CD4-positive, alpha-beta T cell (primary cell): ENCODE measurements around the gene AGPAT3. TPM values are rescaled to one million over a fixed set of nuclear protein-coding genes. Genes with fewer than 3 reads are reported as not detected.

Experiments
- ATAC-seq: fragments of 200-7000 bp; cut with Tn5 transposase; one replicate; pipeline ENCODE4 v1.10.0; 2022; ENCODE audit warnings: mild to moderate bottlenecking; ENCODE audit not compliant: poor library complexity
- CTCF ChIA-PET: fragments of 350-600 bp; sonication (Branson Sonifier 250); formaldehyde crosslinking; loops from one replicate; lab custom pipeline; 2021; ENCODE audit warnings: antibody characterized with exemption, inconsistent platforms; lab: Charles Lee
- POLR2A ChIA-PET: fragments of 350-600 bp; sonication (Branson Sonifier 250); formaldehyde crosslinking; loops from one replicate; lab custom pipeline; 2021; ENCODE audit warnings: antibody characterized with exemption, inconsistent platforms; lab: Charles Lee
- DNase-seq, 14 experiments: peaks; one replicate each; pipeline ENCODE4 v3.0.0-alpha.2; 2013 to 2020; ENCODE audit warnings: mixed read lengths in 2 of 14
- H3K27ac ChIP-seq, 2 donors: one replicate each; pipeline versions ENCODE4 v1.5.1 to v1.7.0; 2013; ENCODE audit warnings: low read length in 2 of 2, low read depth in 1 of 2, mild to moderate bottlenecking in 1 of 2
- H3K27me3 ChIP-seq, 2 experiments: 1 replicate in 1 of 2; 2 replicates in 1 of 2; pipeline versions ENCODE4 v1.6.1 to v1.7.0; 2013; ENCODE audit warnings: low read length in 2 of 2, control low read depth in 1 of 2, mild to moderate bottlenecking in 1 of 2, moderate library complexity in 1 of 2; ENCODE audit not compliant: insufficient read depth in 2 of 2, control insufficient read depth in 1 of 2
- H3K36me3 ChIP-seq: one replicate; pipeline ENCODE4 v1.6.1; 2013; ENCODE audit warnings: low read length, control low read depth; ENCODE audit not compliant: insufficient read depth
- H3K4me1 ChIP-seq: one replicate; pipeline ENCODE4 v1.6.1; 2013; ENCODE audit warnings: low read length, control low read depth; ENCODE audit not compliant: insufficient read depth
- H3K4me3 ChIP-seq: one replicate; pipeline ENCODE4 v1.5.1; 2013; ENCODE audit warnings: mild to moderate bottlenecking, low read length, moderate library complexity
- H3K9me3 ChIP-seq, 2 experiments: 1 replicate in 1 of 2; 2 replicates in 1 of 2; pipeline versions ENCODE4 v1.6.1 to v1.7.0; 2013; ENCODE audit warnings: low read length in 2 of 2, mild to moderate bottlenecking in 2 of 2, control low read depth in 1 of 2, moderate library complexity in 1 of 2; ENCODE audit not compliant: control insufficient read depth in 1 of 2, insufficient read depth in 1 of 2
- H3K27ac Mint-ChIP-seq: one replicate; pipeline ENCODE4 v1.8.0; 2020; ENCODE audit warnings: mixed read lengths
- H3K27me3 Mint-ChIP-seq: one replicate; pipeline ENCODE4 v1.8.0; 2021; ENCODE audit warnings: mixed read lengths
- H3K36me3 Mint-ChIP-seq: one replicate; pipeline ENCODE4 v1.8.0; 2021; ENCODE audit warnings: low read depth, mixed read lengths
- H3K4me1 Mint-ChIP-seq: one replicate; pipeline ENCODE4 v1.8.0; 2021; ENCODE audit warnings: low read depth, mixed read lengths
- H3K4me3 Mint-ChIP-seq: one replicate; pipeline ENCODE4 v1.8.0; 2020; ENCODE audit warnings: mild to moderate bottlenecking, mixed read lengths
- H3K9me3 Mint-ChIP-seq: one replicate; pipeline ENCODE4 v1.8.0; 2020; ENCODE audit warnings: mixed read lengths
- CTCF ChIP-seq: fragments of 200-600 bp; IDR thresholded peaks from one replicate; pipeline ENCODE4 v1.8.0; 2022; ENCODE audit warnings: antibody characterized with exemption, mild to moderate bottlenecking
- intact Hi-C, 2 experiments: fragments of 100-400 bp; cut with DNase I in 1 of 2; cut with micrococcal nuclease in 1 of 2; formaldehyde crosslinking; loops; one replicate each; pipeline versions ENCODE4 v1.15.1 to v1.9.0; 2023 to 2025; cut with DNase I, micrococcal nuclease
- total RNA-seq, 174 experiments: library from RNA in 2 of 174; stranded (reverse) in 2 of 174; gene quantifications; one replicate each; pipeline ENCODE4 v1.2.3 and lab custom pipeline; 2021 to 2026

The AGPAT3 gene
- total RNA-seq, 2 experiments from 2014 or later: 40.8 to 43.4 TPM

GRCh38 chr21:43982489-43983078 is 117.6 kb downstream of the AGPAT3 start:
- POLR2A ChIA-PET: no interaction called here
- ATAC-seq (no peak), DNase-seq (no peak)
- peaks cover 27% of the 10 kb centered on the region for H3K36me3 Mint-ChIP-seq
- Histone ChIP-seq H3K9me3 (no peaks in the 10 kb centered on the region), H3K27me3 (no peaks in the 10 kb centered on the region), H3K4me1 (peaks cover 7% of the 10 kb centered on the region), H3K36me3 (peaks cover 25% of the 10 kb centered on the region), H3K4me3 (no peak overlapping the region), H3K27ac (no peak overlapping the region)
- CTCF ChIA-PET: no interaction called here
- H3K27ac Mint-ChIP-seq: no peak overlapping the region
- no peak for TF ChIP-seq CTCF
- no peaks in the 10 kb centered on the region for H3K9me3 Mint-ChIP-seq
- no peak overlapping the region for H3K4me3 Mint-ChIP-seq
- no peaks in the 10 kb centered on the region for H3K27me3 Mint-ChIP-seq
- intact Hi-C loops: loop anchor here in 1 of 2 experiments (10.0 kb wide), 1 partner anchor 52 kb away; no protein-coding TSS in a partner anchor
- peaks cover 20% of the 10 kb centered on the region for H3K4me1 Mint-ChIP-seq

GRCh38 chr21:43983390-43983789 is 118.4 kb downstream of the AGPAT3 start:
- H3K27me3 Mint-ChIP-seq: no peaks in the 10 kb centered on the region
- no peaks in the 10 kb centered on the region for H3K9me3 ChIP-seq
- H3K4me1 Mint-ChIP-seq: peaks cover 20% of the 10 kb centered on the region
- H3K36me3 Mint-ChIP-seq: peaks cover 24% of the 10 kb centered on the region
- ChIA-PET POLR2A (no interaction called here), CTCF (no interaction called here)
- intact Hi-C loops: loop anchor here in 1 of 2 experiments (10.0 kb wide), 1 partner anchor 51 kb away; no protein-coding TSS in a partner anchor
- ATAC-seq (no peak), DNase-seq (no peak)
- no peak for TF ChIP-seq CTCF
- H3K4me3 ChIP-seq: no peak overlapping the region
- no peak overlapping the region for H3K4me3 Mint-ChIP-seq
- no peaks in the 10 kb centered on the region for H3K9me3 Mint-ChIP-seq
- no peak overlapping the region for H3K27ac ChIP-seq
- H3K27ac Mint-ChIP-seq: no peak overlapping the region
- H3K4me1 ChIP-seq: peaks cover 7% of the 10 kb centered on the region
- H3K36me3 ChIP-seq: peaks cover 22% of the 10 kb centered on the region
- H3K27me3 ChIP-seq: no peaks in the 10 kb centered on the region

GRCh38 chr21:43983860-43984420 is 118.9 kb downstream of the AGPAT3 start:
- no peaks in the 10 kb centered on the region for H3K9me3 Mint-ChIP-seq
- Histone ChIP-seq H3K27me3 (no peaks in the 10 kb centered on the region), H3K4me1 (peaks cover 7% of the 10 kb centered on the region), H3K4me3 (no peak overlapping the region), H3K36me3 (peaks cover 22% of the 10 kb centered on the region), H3K27ac (no peak overlapping the region), H3K9me3 (no peaks in the 10 kb centered on the region)
- ChIA-PET CTCF (interaction anchor here (1.7 kb wide), 1 partner anchor 9 kb away, joined by 7 read pairs; no protein-coding TSS in a partner anchor), POLR2A (no interaction called here)
- peaks cover 20% of the 10 kb centered on the region for H3K4me1 Mint-ChIP-seq
- DNase-seq: no peak
- peak overlapping the region; percentile 31 for H3K27ac Mint-ChIP-seq
- ATAC-seq: no peak
- H3K36me3 Mint-ChIP-seq: peaks cover 18% of the 10 kb centered on the region
- H3K27me3 Mint-ChIP-seq: no peaks in the 10 kb centered on the region
- H3K4me3 Mint-ChIP-seq: no peak overlapping the region
- TF ChIP-seq CTCF: no peak
- intact Hi-C loops: loop anchor here in 1 of 2 experiments (10.0 kb wide), 1 partner anchor 51 kb away; no protein-coding TSS in a partner anchor
